Neutrophil (primary cell): ENCODE measurements around the gene PINK1.
A peak's percentile ranks its signal among the peaks of the same experiment; 100 is the strongest.

Experiments used
- H3K27ac ChIP-seq: fragments of 200-600 bp; sonication (generic); 2 replicates; pipeline ENCODE4 v1.5.1; 2016; ENCODE audit warnings: mild to moderate bottlenecking, moderate library complexity
- H3K27me3 ChIP-seq: fragments of 200-600 bp; sonication (generic); 2 replicates; pipeline ENCODE4 v1.6.0; 2016; ENCODE audit warnings: mild to moderate bottlenecking
- H3K36me3 ChIP-seq: fragments of 200-600 bp; sonication (generic); 2 replicates; pipeline ENCODE4 v1.5.1; 2017
- H3K4me1 ChIP-seq, 2 experiments: fragments of 200-600 bp in 1 of 2; sonication (generic) in 1 of 2; 1 replicate in 1 of 2; 2 replicates in 1 of 2; pipeline versions ENCODE4 v1.5.1 to v1.6.1; 2013 to 2016; ENCODE audit warnings: low read depth in 1 of 2, low read length in 1 of 2, mild to moderate bottlenecking in 1 of 2, moderate library complexity in 1 of 2; ENCODE audit not compliant: control insufficient read depth in 1 of 2, insufficient read depth in 1 of 2
- H3K4me3 ChIP-seq, 2 experiments: fragments of 200-600 bp in 1 of 2; sonication (generic) in 1 of 2; 1 replicate in 1 of 2; 2 replicates in 1 of 2; pipeline ENCODE4 v1.5.1; 2013 to 2016; ENCODE audit warnings: low read depth in 1 of 2, low read length in 1 of 2, mild to moderate bottlenecking in 1 of 2, moderate library complexity in 1 of 2
- H3K9me3 ChIP-seq: fragments of 200-600 bp; sonication (generic); 2 replicates; pipeline ENCODE4 v1.5.1; 2016
- TF ChIP-seq, protein P1 (sequence below): fragments of 200-600 bp; sonication (generic); IDR thresholded peaks from 2 replicates; pipeline ENCODE4 v1.5.1; 2016; ENCODE audit warnings: antibody characterized with exemption

Gene PINK1

DNA sequence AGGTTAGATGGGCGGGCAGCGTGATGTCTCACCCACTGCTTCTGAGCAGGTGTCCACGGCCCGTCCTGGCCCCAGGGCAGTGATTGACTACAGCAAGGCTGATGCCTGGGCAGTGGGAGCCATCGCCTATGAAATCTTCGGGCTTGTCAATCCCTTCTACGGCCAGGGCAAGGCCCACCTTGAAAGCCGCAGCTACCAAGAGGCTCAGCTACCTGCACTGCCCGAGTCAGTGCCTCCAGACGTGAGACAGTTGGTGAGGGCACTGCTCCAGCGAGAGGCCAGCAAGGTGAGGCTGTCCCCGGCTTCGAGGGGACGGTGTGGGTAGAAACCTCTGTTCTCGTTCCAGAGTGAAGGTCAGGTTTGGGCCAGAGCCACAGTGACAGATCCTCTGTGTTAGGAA lies 15.7 kb downstream of the PINK1 start:
- TF ChIP-seq, protein P1, sequence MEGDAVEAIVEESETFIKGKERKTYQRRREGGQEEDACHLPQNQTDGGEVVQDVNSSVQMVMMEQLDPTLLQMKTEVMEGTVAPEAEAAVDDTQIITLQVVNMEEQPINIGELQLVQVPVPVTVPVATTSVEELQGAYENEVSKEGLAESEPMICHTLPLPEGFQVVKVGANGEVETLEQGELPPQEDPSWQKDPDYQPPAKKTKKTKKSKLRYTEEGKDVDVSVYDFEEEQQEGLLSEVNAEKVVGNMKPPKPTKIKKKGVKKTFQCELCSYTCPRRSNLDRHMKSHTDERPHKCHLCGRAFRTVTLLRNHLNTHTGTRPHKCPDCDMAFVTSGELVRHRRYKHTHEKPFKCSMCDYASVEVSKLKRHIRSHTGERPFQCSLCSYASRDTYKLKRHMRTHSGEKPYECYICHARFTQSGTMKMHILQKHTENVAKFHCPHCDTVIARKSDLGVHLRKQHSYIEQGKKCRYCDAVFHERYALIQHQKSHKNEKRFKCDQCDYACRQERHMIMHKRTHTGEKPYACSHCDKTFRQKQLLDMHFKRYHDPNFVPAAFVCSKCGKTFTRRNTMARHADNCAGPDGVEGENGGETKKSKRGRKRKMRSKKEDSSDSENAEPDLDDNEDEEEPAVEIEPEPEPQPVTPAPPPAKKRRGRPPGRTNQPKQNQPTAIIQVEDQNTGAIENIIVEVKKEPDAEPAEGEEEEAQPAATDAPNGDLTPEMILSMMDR = no peak
- Histone ChIP-seq H3K27ac (no peak overlapping the region), H3K9me3 (no peaks in the 10 kb centered on the region), H3K27me3 (no peaks in the 10 kb centered on the region), H3K36me3 (peaks cover 97% of the 10 kb centered on the region), H3K4me1 (no peaks in the 10 kb centered on the region), H3K4me3 (no peak overlapping the region)

DNA sequence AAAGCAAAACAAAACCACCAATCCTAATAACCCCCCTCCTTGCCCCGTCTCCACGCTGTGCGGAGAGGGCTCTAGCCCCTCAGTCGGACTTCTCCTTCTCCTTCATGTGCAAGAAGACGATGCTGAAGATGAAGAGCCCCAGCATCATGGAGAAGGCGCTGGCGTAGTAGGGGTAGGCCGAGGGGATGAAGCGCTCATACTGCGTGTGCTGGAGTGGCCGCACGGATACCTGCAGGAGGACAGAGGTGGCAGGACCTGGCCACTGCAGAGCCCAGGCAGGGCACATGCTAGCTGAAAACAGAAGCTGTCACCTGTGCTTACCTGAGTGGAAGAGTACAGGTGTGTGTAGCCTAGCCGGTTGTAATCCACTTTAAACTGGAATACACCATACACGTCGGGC lies 19.0 kb downstream of the PINK1 start:
- TF ChIP-seq, protein P1 = no peak
- H3K9me3 ChIP-seq = no peaks in the 10 kb centered on the region
- peak overlapping the region; percentile 11 for H3K27ac ChIP-seq
- H3K36me3 ChIP-seq = peaks cover 99% of the 10 kb centered on the region
- no peaks in the 10 kb centered on the region for H3K4me1 ChIP-seq
- no peak overlapping the region for H3K4me3 ChIP-seq
- no peaks in the 10 kb centered on the region for H3K27me3 ChIP-seq

DNA sequence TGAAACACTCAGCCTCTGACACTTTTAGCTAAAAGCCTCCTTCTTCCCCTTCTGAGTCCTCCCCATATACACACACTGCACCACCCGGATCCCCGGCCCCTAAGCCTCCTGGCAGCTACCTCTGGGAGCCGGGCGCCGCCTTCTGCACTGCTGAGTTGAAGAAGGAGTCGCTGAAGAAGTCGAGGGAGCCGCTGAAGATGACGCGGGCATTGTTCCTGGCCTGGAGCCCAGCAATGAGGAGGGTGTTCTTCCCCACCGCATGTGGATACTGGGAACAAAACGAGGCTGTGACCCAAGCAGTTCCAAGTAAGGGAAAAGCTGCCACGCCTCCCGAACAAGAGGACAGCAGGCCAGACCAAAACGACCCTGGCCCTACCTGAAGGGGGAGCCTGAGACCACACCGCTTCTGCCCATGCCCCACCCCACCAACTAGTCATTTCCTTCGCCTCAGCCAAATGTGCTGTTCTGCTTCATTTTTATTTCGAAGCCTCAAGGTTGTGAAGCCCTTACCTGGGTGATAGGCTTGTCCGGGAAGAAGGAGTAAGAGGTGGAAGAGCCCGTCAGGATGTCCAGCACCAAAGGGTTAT lies 20.9 kb downstream of the PINK1 start:
- no peaks in the 10 kb centered on the region for H3K4me1 ChIP-seq
- TF ChIP-seq, protein P1 = no peak
- no peaks in the 10 kb centered on the region for H3K27me3 ChIP-seq
- peaks cover 85% of the 10 kb centered on the region for H3K36me3 ChIP-seq
- no peak overlapping the region for H3K27ac ChIP-seq
- H3K4me3 ChIP-seq = no peak overlapping the region
- no peaks in the 10 kb centered on the region for H3K9me3 ChIP-seq

DNA sequence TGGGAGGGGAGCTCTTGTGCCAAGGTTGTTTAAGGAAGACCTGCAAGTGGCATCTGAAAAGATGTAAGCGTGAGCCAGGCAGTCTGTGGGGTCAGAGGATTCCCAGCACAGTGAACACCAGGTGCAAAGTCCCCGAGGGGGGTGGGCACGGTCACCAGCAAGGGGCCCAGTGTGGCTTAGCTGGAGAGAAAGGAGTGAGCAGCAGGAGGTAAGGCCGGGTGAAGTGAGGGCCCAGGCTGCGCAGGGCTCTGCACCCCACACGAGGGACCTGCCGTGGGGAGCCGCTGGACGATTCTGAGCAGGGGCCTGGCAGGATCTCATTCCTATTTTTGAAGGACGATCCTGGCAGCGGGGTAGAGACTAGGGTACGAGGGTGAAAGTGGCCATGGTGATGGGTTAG lies 23.8 kb downstream of the PINK1 start:
- Histone ChIP-seq H3K27ac (no peak overlapping the region), H3K9me3 (no peaks in the 10 kb centered on the region), H3K27me3 (no peaks in the 10 kb centered on the region), H3K4me3 (no peak overlapping the region), H3K36me3 (peaks cover 57% of the 10 kb centered on the region), H3K4me1 (peaks cover 15 to 16% of the 10 kb centered on the region in 2 experiments)
- TF ChIP-seq, protein P1 = no peak

DNA sequence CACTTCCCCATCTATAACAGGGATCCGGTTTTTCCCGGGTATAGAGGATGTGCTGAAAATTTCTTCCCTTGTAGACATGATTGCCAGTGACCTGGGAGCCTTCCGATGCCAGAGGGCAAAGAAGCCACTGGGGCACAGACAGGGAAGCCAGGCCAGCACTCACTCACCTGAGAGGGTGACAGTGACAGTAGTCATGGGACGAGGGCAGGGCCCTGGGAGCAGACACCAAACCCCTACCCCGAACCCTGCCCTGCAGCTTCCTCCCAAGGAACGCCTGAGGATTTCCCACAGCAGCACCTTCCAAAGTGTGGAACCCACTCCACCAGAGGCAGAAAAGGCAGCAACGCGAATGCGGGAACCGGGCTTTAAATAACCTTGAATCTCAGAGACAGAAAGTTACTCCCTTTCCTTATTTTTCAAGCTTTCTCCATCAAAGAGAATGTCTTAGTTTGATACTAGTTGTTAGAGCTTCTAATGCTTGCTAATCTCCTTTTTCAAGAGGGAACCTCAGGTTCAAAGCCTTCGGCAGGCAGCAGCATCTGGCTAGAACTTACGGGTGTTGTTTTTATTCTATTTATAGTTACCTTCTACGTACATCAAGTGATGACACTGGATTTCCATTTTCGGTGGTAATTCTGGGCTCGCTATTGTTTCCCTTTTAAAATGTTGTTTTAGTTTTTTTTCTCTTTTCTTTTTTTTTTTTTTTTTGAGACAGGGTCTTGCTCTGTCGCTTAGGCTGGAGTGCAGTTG lies 25.1 kb downstream of the PINK1 start:
- no peak overlapping the region for H3K4me3 ChIP-seq
- no peaks in the 10 kb centered on the region for H3K27me3 ChIP-seq
- H3K4me1 ChIP-seq = peaks cover 16% of the 10 kb centered on the region in 2 experiments
- peaks cover 44% of the 10 kb centered on the region for H3K36me3 ChIP-seq
- no peak overlapping the region for H3K27ac ChIP-seq
- no peaks in the 10 kb centered on the region for H3K9me3 ChIP-seq
- TF ChIP-seq, protein P1 = no peak
